ENCODE measurements around the gene NR6A1. TPM values are rescaled to one million over a fixed set of nuclear protein-coding genes. Genes with fewer than 3 reads are reported as not detected.

Gene NR6A1
- total and polyA plus RNA-seq, 4 experiments from 2014 or later, result 0.06 TPM; not detected in 3

DNA sequence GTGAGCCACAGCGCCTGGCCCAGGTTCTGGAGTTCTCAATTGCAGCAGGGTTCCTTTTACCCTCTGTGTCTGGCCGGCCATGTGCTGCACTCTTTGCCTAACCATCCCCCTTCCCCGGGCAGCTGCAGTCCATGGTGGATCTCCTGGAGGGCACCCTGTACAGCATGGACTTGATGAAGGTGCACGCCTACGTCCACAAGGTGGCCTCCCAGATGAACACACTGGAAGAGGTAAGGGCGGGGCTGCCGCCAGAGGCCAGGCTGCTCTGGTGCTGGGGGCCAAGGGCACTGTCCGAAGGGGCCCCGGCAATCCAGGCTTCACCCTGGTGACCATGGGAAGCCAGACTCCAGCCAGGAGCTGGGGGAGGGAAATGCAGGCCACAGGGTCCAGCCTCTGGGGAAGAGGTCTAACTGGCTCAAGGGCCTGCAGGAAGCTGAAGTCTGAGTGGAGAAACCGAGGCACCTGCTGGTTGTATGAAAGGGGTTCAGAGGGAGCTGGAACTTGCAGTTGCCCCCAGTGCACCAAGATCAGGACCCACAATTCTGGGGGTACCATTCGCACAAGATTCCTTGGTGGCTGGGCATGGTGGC lies 23.9 kb upstream of the NR6A1 start:
- H3K9me3 Mint-ChIP-seq, result no peaks in the 10 kb centered on the region
- CTCF ChIA-PET (ENCODE audit: partially characterized antibody), result interaction anchor here (1.5 kb wide), 1 partner anchor 20 kb away, joined by 6 read pairs; no protein-coding TSS in a partner anchor
- no peaks in the 10 kb centered on the region for H3K9me3 ChIP-seq (ENCODE audit: control insufficient read depth in 1 of 2, low read length in 2 of 2)
- no peak overlapping the region for H3K4me3 Mint-ChIP-seq
- POLR2A ChIA-PET (ENCODE audit: partially characterized antibody), result no interaction called here
- intact Hi-C loops (cut with micrococcal nuclease), result no loop called here
- no peaks in the 10 kb centered on the region for H3K27me3 ChIP-seq (ENCODE audit: insufficient read depth, low read length)
- no peak for DNase-seq
- H3K27me3 Mint-ChIP-seq, result peaks cover 1 to 8% of the 10 kb centered on the region in 2 donors
- H3K27ac ChIP-seq (ENCODE audit: low read depth, low read length), result no peak overlapping the region
- H3K36me3 Mint-ChIP-seq, result no peaks in the 10 kb centered on the region
- H3K4me1 ChIP-seq (ENCODE audit: insufficient read depth, low read length), result no peaks in the 10 kb centered on the region
- no peak overlapping the region for H3K4me3 ChIP-seq (ENCODE audit: low read length in 2 of 2)
- no peaks in the 10 kb centered on the region for H3K36me3 ChIP-seq (ENCODE audit: insufficient read depth, low read length)
- no peak overlapping the region for H3K27ac Mint-ChIP-seq
- no peaks in the 10 kb centered on the region for H3K4me1 Mint-ChIP-seq

DNA sequence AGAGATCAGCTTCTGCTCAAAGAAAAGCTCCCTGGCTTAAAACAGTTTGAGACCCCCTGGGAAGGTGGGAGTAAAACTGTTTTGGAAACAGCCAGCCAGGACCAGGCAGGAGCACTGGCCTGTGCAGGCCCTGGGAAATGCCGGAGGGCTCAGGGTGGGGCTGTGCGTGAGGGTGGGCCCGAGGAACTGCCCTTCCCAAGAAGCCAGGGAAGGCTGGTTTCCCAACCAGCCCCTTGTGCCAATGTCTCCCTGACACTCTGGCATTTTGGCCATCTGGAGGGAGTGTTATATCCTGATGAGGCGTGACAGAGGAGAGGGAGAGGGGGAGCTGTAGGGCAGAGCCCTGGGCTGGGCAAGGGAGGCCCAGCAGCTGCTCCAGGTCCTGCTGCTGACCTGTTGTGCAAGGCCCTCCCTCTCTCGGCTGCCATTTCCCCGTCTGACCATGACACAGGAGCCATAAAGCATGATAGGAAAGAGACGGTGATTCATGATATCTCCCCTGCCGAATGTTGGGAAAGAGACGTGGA lies 22.0 kb upstream of the NR6A1 start:
- H3K27ac ChIP-seq (ENCODE audit: low read depth, low read length), result no peak overlapping the region
- Mint-ChIP-seq H3K27ac (no peak overlapping the region), H3K27me3 (peaks cover 1 to 7% of the 10 kb centered on the region in 2 donors), H3K4me1 (no peaks in the 10 kb centered on the region), H3K36me3 (no peaks in the 10 kb centered on the region), H3K4me3 (no peak overlapping the region), H3K9me3 (no peaks in the 10 kb centered on the region)
- CTCF ChIA-PET (ENCODE audit: partially characterized antibody), result interaction anchor here (1.0 kb wide), 1 partner anchor 47 kb away, joined by 3 read pairs; no protein-coding TSS in a partner anchor
- no peaks in the 10 kb centered on the region for H3K4me1 ChIP-seq (ENCODE audit: insufficient read depth, low read length)
- POLR2A ChIA-PET (ENCODE audit: partially characterized antibody), result no interaction called here
- intact Hi-C loops (cut with micrococcal nuclease), result no loop called here
- no peaks in the 10 kb centered on the region for H3K27me3 ChIP-seq (ENCODE audit: insufficient read depth, low read length)
- no peak overlapping the region for H3K4me3 ChIP-seq (ENCODE audit: low read length in 2 of 2)
- no peaks in the 10 kb centered on the region for H3K9me3 ChIP-seq (ENCODE audit: control insufficient read depth in 1 of 2, low read length in 2 of 2)
- H3K36me3 ChIP-seq (ENCODE audit: insufficient read depth, low read length), result no peaks in the 10 kb centered on the region
- no peak for DNase-seq

DNA sequence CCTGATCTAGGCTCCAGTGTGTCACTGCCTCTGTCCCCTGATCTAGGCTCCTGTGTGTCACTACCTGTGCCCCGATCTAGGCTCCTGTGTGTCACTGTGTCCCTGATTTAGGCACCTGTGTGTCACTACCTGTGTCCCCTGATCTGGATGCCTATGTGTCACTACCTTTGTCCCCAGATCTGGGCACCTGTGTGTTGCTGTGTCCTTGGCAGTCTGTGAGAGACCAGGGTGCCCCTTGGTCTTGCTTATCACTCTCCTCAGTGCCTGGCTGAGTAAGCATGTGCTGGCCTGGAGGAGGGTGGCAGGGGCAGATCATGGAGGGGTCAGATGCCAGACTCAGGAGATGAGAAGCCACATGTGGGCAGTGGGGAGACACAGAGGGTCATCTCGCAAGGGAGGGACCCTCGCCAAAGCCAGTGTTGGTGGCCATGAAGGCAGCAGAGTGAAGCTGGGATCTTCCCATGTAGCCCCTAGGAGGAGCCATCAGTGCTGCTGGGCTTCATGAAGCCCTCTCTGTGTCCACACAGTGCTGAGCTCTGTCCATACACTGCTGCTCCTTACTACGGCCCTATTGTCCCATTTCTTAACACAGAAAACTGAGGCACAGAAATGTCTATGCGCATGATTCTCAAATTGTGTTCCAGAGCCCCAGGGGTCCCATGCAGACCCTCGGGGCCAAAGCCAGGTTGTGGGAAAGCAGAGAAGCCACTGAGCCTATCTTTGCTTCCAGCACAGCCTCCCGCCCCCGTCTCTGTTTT lies 21.3 kb upstream of the NR6A1 start:
- H3K36me3 ChIP-seq (ENCODE audit: insufficient read depth, low read length), result no peaks in the 10 kb centered on the region
- ChIA-PET POLR2A (ENCODE audit: partially characterized antibody) (no interaction called here), CTCF (ENCODE audit: partially characterized antibody) (interaction anchor here (1.0 kb wide), 1 partner anchor 48 kb away, joined by 3 read pairs; no protein-coding TSS in a partner anchor)
- Mint-ChIP-seq H3K27ac (no peak overlapping the region), H3K27me3 (peaks cover 1 to 5% of the 10 kb centered on the region in 2 donors), H3K4me3 (no peak overlapping the region), H3K9me3 (no peaks in the 10 kb centered on the region), H3K36me3 (no peaks in the 10 kb centered on the region), H3K4me1 (no peaks in the 10 kb centered on the region)
- intact Hi-C loops (cut with micrococcal nuclease), result no loop called here
- no peaks in the 10 kb centered on the region for H3K27me3 ChIP-seq (ENCODE audit: insufficient read depth, low read length)
- H3K4me1 ChIP-seq (ENCODE audit: insufficient read depth, low read length), result no peaks in the 10 kb centered on the region
- no peaks in the 10 kb centered on the region for H3K9me3 ChIP-seq (ENCODE audit: control insufficient read depth in 1 of 2, low read length in 2 of 2)
- no peak overlapping the region for H3K27ac ChIP-seq (ENCODE audit: low read depth, low read length)
- H3K4me3 ChIP-seq (ENCODE audit: low read length in 2 of 2), result no peak overlapping the region
- DNase-seq, result no peak

DNA sequence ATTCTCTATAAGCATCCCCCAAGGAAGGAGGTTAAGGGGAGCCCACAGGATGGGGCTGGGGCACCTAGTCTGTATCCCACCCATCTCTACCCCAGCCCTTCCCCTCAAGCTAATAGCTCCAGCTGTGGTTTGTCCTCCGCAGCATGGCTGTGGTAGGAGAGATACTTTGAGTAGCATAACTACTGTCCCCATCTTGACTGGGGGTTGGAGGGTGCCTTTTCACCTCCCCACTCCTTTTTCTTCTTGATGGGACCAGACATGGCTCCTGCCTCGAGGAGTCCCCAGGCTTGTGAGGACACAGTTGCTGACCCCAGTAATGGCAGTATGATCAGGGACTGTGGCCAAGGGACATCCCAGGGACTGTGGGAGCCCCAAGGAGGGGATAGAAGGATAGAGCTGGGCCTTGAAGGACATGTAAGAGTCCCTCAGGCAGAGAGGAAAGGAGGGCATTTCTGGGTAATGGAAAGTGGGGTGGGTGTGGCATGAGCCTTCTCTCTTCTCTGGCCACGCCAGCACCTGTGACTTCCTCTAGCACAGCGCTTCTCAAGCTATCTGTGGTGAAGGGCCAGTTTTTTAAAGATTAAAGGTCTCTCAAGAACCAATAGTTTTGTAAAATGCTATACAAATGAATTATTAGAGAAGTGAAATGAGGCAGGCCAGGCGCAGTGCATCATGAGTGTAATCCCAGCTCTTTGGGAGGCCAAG lies 19.8 kb upstream of the NR6A1 start:
- Mint-ChIP-seq H3K4me3 (no peak overlapping the region), H3K27me3 (peaks cover 1% of the 10 kb centered on the region in 2 donors), H3K4me1 (no peaks in the 10 kb centered on the region), H3K27ac (peak overlapping the region in 1 of 7 donors; percentile 52), H3K9me3 (no peaks in the 10 kb centered on the region), H3K36me3 (no peaks in the 10 kb centered on the region)
- H3K4me3 ChIP-seq (ENCODE audit: low read length in 2 of 2), result no peak overlapping the region
- H3K36me3 ChIP-seq (ENCODE audit: insufficient read depth, low read length), result no peaks in the 10 kb centered on the region
- intact Hi-C loops (cut with micrococcal nuclease), result no loop called here
- ChIA-PET POLR2A (ENCODE audit: partially characterized antibody) (no interaction called here), CTCF (ENCODE audit: partially characterized antibody) (no interaction called here)
- H3K27me3 ChIP-seq (ENCODE audit: insufficient read depth, low read length), result no peaks in the 10 kb centered on the region
- H3K4me1 ChIP-seq (ENCODE audit: insufficient read depth, low read length), result no peaks in the 10 kb centered on the region
- no peaks in the 10 kb centered on the region for H3K9me3 ChIP-seq (ENCODE audit: control insufficient read depth in 1 of 2, low read length in 2 of 2)
- no peak for DNase-seq
- H3K27ac ChIP-seq (ENCODE audit: low read depth, low read length), result no peak overlapping the region

DNA sequence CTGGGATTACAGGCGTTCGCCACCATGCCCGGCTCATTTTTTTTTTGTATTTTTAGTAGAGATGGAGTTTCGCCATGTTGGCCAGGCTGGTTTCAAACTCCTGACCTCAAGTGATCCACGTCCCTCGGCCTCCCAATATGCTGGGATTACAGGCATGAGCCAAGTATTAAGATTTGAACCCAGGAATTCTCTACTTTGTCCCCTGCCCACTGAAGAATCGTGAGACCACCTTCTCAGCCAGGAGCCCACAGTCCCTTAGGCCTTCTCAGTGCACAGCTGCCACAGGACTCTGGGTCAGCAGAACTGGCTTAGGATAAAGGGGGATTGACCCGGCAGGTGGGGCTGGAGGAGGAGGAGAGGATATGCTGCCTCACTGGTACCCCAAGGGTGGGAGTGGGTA lies 19.2 kb upstream of the NR6A1 start:
- no peaks in the 10 kb centered on the region for H3K4me1 ChIP-seq (ENCODE audit: insufficient read depth, low read length)
- H3K36me3 Mint-ChIP-seq, result no peaks in the 10 kb centered on the region
- no peaks in the 10 kb centered on the region for H3K9me3 ChIP-seq (ENCODE audit: control insufficient read depth in 1 of 2, low read length in 2 of 2)
- no peak overlapping the region for H3K4me3 Mint-ChIP-seq
- no peaks in the 10 kb centered on the region for H3K36me3 ChIP-seq (ENCODE audit: insufficient read depth, low read length)
- no peak overlapping the region for H3K27ac Mint-ChIP-seq
- no peak overlapping the region for H3K27ac ChIP-seq (ENCODE audit: low read depth, low read length)
- H3K9me3 Mint-ChIP-seq, result no peaks in the 10 kb centered on the region
- CTCF ChIA-PET (ENCODE audit: partially characterized antibody), result no interaction called here
- no peak for DNase-seq
- H3K4me1 Mint-ChIP-seq, result no peaks in the 10 kb centered on the region
- intact Hi-C loops (cut with micrococcal nuclease), result no loop called here
- POLR2A ChIA-PET (ENCODE audit: partially characterized antibody), result no interaction called here
- H3K4me3 ChIP-seq (ENCODE audit: low read length in 2 of 2), result no peak overlapping the region
- H3K27me3 Mint-ChIP-seq, result peaks cover 1% of the 10 kb centered on the region in 2 donors
- no peaks in the 10 kb centered on the region for H3K27me3 ChIP-seq (ENCODE audit: insufficient read depth, low read length)

DNA sequence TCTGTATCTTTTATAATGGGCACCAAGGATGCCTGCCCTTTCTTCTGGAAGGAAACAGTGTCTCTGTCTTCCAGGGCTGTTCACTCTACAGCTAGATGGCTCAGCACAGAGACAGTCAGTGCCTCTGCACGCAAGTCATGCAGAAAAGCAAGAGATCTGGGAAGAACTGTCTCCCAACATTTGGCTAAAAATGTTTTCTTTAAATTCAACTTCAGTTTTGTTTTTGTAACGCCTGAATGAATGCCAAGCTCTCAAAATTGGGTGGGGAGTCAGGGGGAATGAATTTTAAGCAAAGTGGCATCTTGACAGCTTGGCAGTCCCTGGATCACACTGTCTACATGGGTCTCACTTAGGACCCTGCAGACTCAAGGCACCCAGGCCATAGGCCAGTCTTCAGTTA lies 18.4 kb upstream of the NR6A1 start:
- POLR2A ChIA-PET (ENCODE audit: partially characterized antibody), result no interaction called here
- intact Hi-C loops (cut with micrococcal nuclease), result no loop called here
- no peaks in the 10 kb centered on the region for H3K27me3 ChIP-seq (ENCODE audit: insufficient read depth, low read length)
- no peaks in the 10 kb centered on the region for H3K9me3 ChIP-seq (ENCODE audit: control insufficient read depth in 1 of 2, low read length in 2 of 2)
- H3K36me3 Mint-ChIP-seq, result no peaks in the 10 kb centered on the region
- H3K27ac Mint-ChIP-seq, result no peak overlapping the region
- peaks cover 1% of the 10 kb centered on the region in 2 donors for H3K27me3 Mint-ChIP-seq
- H3K4me3 Mint-ChIP-seq, result no peak overlapping the region
- no peaks in the 10 kb centered on the region for H3K9me3 Mint-ChIP-seq
- CTCF ChIA-PET (ENCODE audit: partially characterized antibody), result no interaction called here
- no peak overlapping the region for H3K4me3 ChIP-seq (ENCODE audit: low read length in 2 of 2)
- no peaks in the 10 kb centered on the region for H3K4me1 ChIP-seq (ENCODE audit: insufficient read depth, low read length)
- H3K36me3 ChIP-seq (ENCODE audit: insufficient read depth, low read length), result no peaks in the 10 kb centered on the region
- no peaks in the 10 kb centered on the region for H3K4me1 Mint-ChIP-seq
- no peak for DNase-seq
- H3K27ac ChIP-seq (ENCODE audit: low read depth, low read length), result no peak overlapping the region

DNA sequence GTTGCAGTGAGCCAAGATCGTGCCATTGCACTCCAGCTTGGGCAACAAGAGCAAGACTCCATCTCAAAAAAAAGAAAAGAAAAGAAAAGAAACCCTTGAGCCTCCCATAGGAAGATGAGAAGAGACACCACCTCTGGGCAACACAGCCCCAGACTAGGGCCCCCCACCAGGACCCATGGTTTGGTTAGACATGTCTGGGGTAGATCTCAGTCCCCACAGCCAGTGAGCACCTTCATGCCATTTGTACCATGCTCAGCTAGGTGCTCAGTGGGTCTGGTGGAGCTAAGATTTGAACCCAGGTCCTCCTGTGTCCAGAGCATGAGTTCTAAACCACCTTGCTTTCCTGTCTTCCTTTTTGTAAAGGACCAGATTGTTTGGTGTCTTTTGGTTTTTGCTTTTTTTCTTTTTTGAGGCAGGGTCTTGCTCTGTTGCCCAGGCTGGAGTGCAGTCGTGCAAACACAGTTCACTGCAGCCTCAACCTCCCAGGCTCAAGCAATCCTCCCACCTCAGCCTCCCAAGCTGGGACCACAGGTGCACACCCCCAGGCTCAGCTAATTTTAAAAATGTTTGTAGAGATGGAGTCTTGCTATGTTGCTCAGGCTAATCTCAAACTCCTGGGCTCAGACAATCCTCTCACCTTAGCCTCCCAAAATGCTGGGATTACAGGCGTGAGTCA lies 17.6 kb upstream of the NR6A1 start:
- ChIA-PET POLR2A (ENCODE audit: partially characterized antibody) (no interaction called here), CTCF (ENCODE audit: partially characterized antibody) (no interaction called here)
- H3K27ac Mint-ChIP-seq, result no peak overlapping the region
- no peak overlapping the region for H3K4me3 Mint-ChIP-seq
- H3K36me3 Mint-ChIP-seq, result no peaks in the 10 kb centered on the region
- Histone ChIP-seq H3K36me3 (ENCODE audit: insufficient read depth, low read length) (no peaks in the 10 kb centered on the region), H3K4me1 (ENCODE audit: insufficient read depth, low read length) (no peaks in the 10 kb centered on the region), H3K27me3 (ENCODE audit: insufficient read depth, low read length) (no peaks in the 10 kb centered on the region), H3K27ac (ENCODE audit: low read depth, low read length) (no peak overlapping the region), H3K4me3 (ENCODE audit: low read length in 2 of 2) (no peak overlapping the region), H3K9me3 (ENCODE audit: control insufficient read depth in 1 of 2, low read length in 2 of 2) (no peaks in the 10 kb centered on the region)
- intact Hi-C loops (cut with micrococcal nuclease), result no loop called here
- H3K4me1 Mint-ChIP-seq, result no peaks in the 10 kb centered on the region
- H3K9me3 Mint-ChIP-seq, result no peaks in the 10 kb centered on the region
- DNase-seq, result no peak
- H3K27me3 Mint-ChIP-seq, result peaks cover 0 to 1% of the 10 kb centered on the region in 2 donors
